ENCODE data around the gene SYS1.

Gene SYS1

DNA sequence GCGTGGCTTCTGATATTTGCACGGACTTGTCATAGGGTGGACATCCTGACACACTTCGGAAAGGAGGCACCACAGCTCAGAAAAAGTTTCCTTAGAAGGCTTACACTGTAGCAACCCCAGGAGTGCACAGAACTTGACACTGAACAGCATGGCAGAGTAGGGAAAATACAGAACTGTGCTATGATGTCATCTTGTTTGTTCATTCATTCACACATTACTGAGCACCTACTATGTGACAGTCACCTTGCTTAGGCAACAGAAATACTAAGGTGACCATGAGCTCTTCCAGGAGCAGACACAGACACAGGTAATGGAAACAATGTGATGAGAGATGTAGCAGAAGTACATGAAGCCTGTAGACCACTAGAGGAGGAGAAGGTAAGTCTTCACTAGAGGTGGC lies 50.5 kb downstream of the SYS1 start:
- Histone ChIP-seq H3K9me3 (ENCODE audit: low read length) (no peaks in the 10 kb centered on the region), H3K9me2 (ENCODE audit: low read depth, low read length) (no peaks in the 10 kb centered on the region), H3K4me2 (ENCODE audit: low read length) (no peak overlapping the region), H3K27me3 (ENCODE audit: insufficient read depth, low read length) (no peaks in the 10 kb centered on the region), H4K20me1 (ENCODE audit: insufficient read depth, low read length) (no peaks in the 10 kb centered on the region), H3F3A (ENCODE audit: insufficient read depth, low read length) (no peaks in the 10 kb centered on the region), H2AFZ (ENCODE audit: low read length) (no peak overlapping the region), H3K9ac (ENCODE audit: low read length) (no peak overlapping the region), H3K4me3 (ENCODE audit: low read depth, low read length, poor library complexity, severe bottlenecking) (no peak overlapping the region), H3K4me1 (ENCODE audit: insufficient read depth, low read length, severe bottlenecking) (peaks cover 32% of the 10 kb centered on the region), H3K27ac (ENCODE audit: low read depth, low read length, poor library complexity, severe bottlenecking) (no peak overlapping the region), H3K36me3 (ENCODE audit: insufficient read depth, low read length) (no peaks in the 10 kb centered on the region), H3K79me2 (ENCODE audit: insufficient read depth, low read length) (peaks cover 14% of the 10 kb centered on the region)
- TF ChIP-seq CTCF (IDR thresholded peaks at IDR 0.05; ENCODE audit: low read length) (no peak), EZH2 (IDR thresholded peaks at IDR 0.05; ENCODE audit: borderline replicate concordance, low read length) (no peak)

DNA sequence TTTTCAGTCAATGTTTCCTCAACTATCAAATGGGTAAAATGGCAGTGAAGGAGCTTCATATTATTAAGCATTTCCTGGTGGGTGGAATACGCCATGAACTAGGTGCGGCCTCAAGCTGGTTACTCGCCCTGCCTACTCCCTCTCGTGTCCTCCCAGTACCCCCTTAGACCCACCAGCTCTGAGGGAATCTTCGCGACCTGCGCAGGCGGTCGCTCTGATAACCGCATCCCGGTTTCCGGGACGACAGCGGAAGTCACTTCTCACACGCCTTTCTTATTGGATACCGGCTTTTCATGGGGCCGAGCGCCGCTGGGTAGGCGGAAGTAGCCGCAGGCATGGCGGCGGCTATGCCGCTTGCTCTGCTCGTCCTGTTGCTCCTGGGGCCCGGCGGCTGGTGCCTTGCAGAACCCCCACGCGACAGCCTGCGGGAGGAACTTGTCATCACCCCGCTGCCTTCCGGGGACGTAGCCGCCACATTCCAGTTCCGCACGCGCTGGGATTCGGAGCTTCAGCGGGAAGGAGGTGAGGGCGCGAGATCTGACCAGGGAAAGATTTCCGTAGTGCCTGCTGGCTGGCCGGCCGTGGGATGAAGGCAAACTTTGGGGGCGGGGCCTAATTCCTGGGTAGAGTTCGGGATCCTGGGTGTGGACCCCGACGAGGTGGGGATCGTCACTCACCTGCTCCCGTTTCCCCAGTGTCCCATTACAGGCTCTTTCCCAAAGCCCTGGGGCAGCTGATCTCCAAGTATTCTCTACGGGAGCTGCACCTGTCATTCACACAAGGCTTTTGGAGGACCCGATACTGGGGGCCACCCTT lies 53.1 kb downstream of the SYS1 start, which contains the start of gene PIGT:
Gene PIGT, plus strand, starts transcription at position 320 of the 816 bp plus-strand sequence. Its CDS starts 16 bp downstream, at position 336.
- peaks cover 50% of the 10 kb centered on the region for H3K4me1 ChIP-seq (ENCODE audit: insufficient read depth, low read length, severe bottlenecking)
- peaks cover 21% of the 10 kb centered on the region for H3K36me3 ChIP-seq (ENCODE audit: insufficient read depth, low read length)
- H3K4me2 ChIP-seq (ENCODE audit: low read length) = peak within 1 kb of the TSS; percentile 99
- H3K79me2 ChIP-seq (ENCODE audit: insufficient read depth, low read length) = peaks cover 14% of the 10 kb centered on the region
- no peaks in the 10 kb centered on the region for H3K27me3 ChIP-seq (ENCODE audit: insufficient read depth, low read length)
- H3K9me3 ChIP-seq (ENCODE audit: low read length) = no peaks in the 10 kb centered on the region
- no peak for TF ChIP-seq EZH2 (IDR thresholded peaks at IDR 0.05; ENCODE audit: borderline replicate concordance, low read length)
- TF ChIP-seq CTCF (IDR thresholded peaks at IDR 0.05; ENCODE audit: low read length) = no peak
- H3K4me3 ChIP-seq (ENCODE audit: low read depth, low read length, poor library complexity, severe bottlenecking) = peak within 1 kb of the TSS; percentile 87
- H2AFZ ChIP-seq (ENCODE audit: low read length) = peak within 1 kb of the TSS; percentile 49; the same call in 1 of the 2 replicates
- H4K20me1 ChIP-seq (ENCODE audit: insufficient read depth, low read length) = no peaks in the 10 kb centered on the region
- no peaks in the 10 kb centered on the region for H3K9me2 ChIP-seq (ENCODE audit: low read depth, low read length)
- H3K9ac ChIP-seq (ENCODE audit: low read length) = peak within 1 kb of the TSS; percentile 87
- peak within 1 kb of the TSS; percentile 11 for H3K27ac ChIP-seq (ENCODE audit: low read depth, low read length, poor library complexity, severe bottlenecking)
- no peaks in the 10 kb centered on the region for H3F3A ChIP-seq (ENCODE audit: insufficient read depth, low read length)

GRCh38 chr20:45416917-45417316 lies 54.0 kb downstream of the SYS1 start:
- Histone ChIP-seq H3K27ac (ENCODE audit: low read depth, low read length, poor library complexity, severe bottlenecking) (no peak overlapping the region), H3K36me3 (ENCODE audit: insufficient read depth, low read length) (peaks cover 28% of the 10 kb centered on the region), H2AFZ (ENCODE audit: low read length) (no peak overlapping the region), H3K4me1 (ENCODE audit: insufficient read depth, low read length, severe bottlenecking) (peaks cover 50% of the 10 kb centered on the region), H3F3A (ENCODE audit: insufficient read depth, low read length) (no peaks in the 10 kb centered on the region), H3K9ac (ENCODE audit: low read length) (peak overlapping the region; percentile 87), H3K79me2 (ENCODE audit: insufficient read depth, low read length) (peaks cover 14% of the 10 kb centered on the region), H3K9me2 (ENCODE audit: low read depth, low read length) (no peaks in the 10 kb centered on the region), H3K4me2 (ENCODE audit: low read length) (peak overlapping the region; percentile 99), H3K9me3 (ENCODE audit: low read length) (no peaks in the 10 kb centered on the region), H4K20me1 (ENCODE audit: insufficient read depth, low read length) (no peaks in the 10 kb centered on the region), H3K27me3 (ENCODE audit: insufficient read depth, low read length) (no peaks in the 10 kb centered on the region), H3K4me3 (ENCODE audit: low read depth, low read length, poor library complexity, severe bottlenecking) (peak overlapping the region; percentile 87)
- TF ChIP-seq EZH2 (IDR thresholded peaks at IDR 0.05; ENCODE audit: borderline replicate concordance, low read length) (no peak), CTCF (IDR thresholded peaks at IDR 0.05; ENCODE audit: low read length) (no peak)

Data from OCI-LY1 (cell line).